ENCODE measurements around the gene CEBPG. TPM values are rescaled to one million over a fixed set of nuclear protein-coding genes. Genes with fewer than 3 reads are reported as not detected.

The CEBPG gene
- total RNA-seq, 1 donor from 2014 or later: 59.3 TPM

- no peaks in the 10 kb centered on the region for H3K9me3 ChIP-seq (ENCODE audit: low read depth)
- no peaks in the 10 kb centered on the region for H4K20me1 ChIP-seq (ENCODE audit: low read depth)
- DNase-seq (ENCODE audit: low spot score): no peak
- no peaks in the 10 kb centered on the region for H3F3A ChIP-seq (ENCODE audit: low read depth)
- no peaks in the 10 kb centered on the region for H3K36me3 Mint-ChIP-seq
- H3K27me3 Mint-ChIP-seq (ENCODE audit: insufficient read depth, low read depth): peaks cover 4% of the 10 kb centered on the region
- H3K4me2 ChIP-seq: no peak overlapping the region
- H3K79me2 ChIP-seq (ENCODE audit: low read depth): no peaks in the 10 kb centered on the region
- peaks cover 9% of the 10 kb centered on the region for H3K4me1 Mint-ChIP-seq
- no peak overlapping the region for H3K9ac ChIP-seq
- H3K4me1 ChIP-seq: peaks cover 4% of the 10 kb centered on the region
- H3K27me3 ChIP-seq: no peaks in the 10 kb centered on the region
- H3K4me3 ChIP-seq: no peak overlapping the region
- no peak overlapping the region for H2AFZ ChIP-seq (replicated peaks)
- TF ChIP-seq EZH2 (IDR thresholded peaks at IDR 0.05): no peak
- TF ChIP-seq, protein P1, sequence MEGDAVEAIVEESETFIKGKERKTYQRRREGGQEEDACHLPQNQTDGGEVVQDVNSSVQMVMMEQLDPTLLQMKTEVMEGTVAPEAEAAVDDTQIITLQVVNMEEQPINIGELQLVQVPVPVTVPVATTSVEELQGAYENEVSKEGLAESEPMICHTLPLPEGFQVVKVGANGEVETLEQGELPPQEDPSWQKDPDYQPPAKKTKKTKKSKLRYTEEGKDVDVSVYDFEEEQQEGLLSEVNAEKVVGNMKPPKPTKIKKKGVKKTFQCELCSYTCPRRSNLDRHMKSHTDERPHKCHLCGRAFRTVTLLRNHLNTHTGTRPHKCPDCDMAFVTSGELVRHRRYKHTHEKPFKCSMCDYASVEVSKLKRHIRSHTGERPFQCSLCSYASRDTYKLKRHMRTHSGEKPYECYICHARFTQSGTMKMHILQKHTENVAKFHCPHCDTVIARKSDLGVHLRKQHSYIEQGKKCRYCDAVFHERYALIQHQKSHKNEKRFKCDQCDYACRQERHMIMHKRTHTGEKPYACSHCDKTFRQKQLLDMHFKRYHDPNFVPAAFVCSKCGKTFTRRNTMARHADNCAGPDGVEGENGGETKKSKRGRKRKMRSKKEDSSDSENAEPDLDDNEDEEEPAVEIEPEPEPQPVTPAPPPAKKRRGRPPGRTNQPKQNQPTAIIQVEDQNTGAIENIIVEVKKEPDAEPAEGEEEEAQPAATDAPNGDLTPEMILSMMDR (IDR thresholded peaks at IDR 0.05): no peak
- TF ChIP-seq EZH2phosphoT487 (IDR thresholded peaks at IDR 0.05): no peak
- H3K4me3 Mint-ChIP-seq: no peak overlapping the region
- H3K27ac Mint-ChIP-seq: no peak overlapping the region
- H3K27ac ChIP-seq: no peak overlapping the region
- no peaks in the 10 kb centered on the region for H3K9me3 Mint-ChIP-seq
- H3K36me3 ChIP-seq: no peaks in the 10 kb centered on the region
Measured at GRCh38 chr19:33408116-33408515, 34.6 kb downstream of the CEBPG start.

DNA sequence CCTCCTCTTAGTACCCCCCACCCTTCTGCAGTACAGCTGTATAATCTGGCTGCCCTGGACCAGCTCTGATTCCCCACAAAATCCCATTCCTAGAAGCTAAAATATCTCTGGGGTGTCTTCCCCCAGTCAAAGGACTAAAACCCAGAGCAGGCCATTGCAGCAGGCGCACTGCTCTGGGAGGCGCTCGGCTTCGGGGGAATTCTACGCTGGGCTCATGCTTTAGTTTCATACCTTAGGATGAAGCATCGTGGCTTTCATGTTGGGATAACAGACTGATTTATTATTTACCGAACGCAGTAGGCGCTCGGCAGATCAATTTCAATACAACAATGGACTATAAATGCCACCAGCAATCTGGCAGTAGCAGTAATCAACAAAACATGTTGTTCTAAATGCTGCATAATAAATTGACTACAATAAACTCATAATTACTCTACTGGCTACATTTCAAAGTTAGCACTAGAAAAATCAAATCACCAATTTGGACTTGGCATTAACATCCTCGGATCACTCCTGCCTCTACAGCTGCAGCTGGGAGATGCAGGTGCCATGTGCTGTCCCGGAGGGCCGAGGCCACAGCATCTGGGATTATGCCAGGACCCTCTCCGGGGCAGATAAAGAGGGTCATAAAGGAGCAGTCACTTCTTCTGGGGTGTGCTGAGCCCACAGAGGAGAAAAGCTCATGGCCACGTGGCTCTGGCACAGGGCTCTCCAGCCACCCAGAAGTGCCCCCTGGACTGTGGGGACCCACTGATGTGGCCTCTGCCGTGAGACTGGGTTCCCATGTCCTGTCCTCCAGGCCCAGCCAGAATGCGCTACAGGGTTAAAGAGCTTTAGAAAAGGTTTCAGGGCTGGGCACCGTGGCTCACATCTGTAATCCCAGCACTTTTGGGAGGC lies 35.3 kb downstream of the CEBPG start:
- H3K27me3 Mint-ChIP-seq (ENCODE audit: insufficient read depth, low read depth): peaks cover 4% of the 10 kb centered on the region
- H3K27ac Mint-ChIP-seq: no peak overlapping the region
- Histone ChIP-seq H2AFZ (replicated peaks) (no peak overlapping the region), H3K79me2 (ENCODE audit: low read depth) (no peaks in the 10 kb centered on the region), H3K4me3 (no peak overlapping the region), H3F3A (ENCODE audit: low read depth) (no peaks in the 10 kb centered on the region), H3K4me2 (no peak overlapping the region), H3K27ac (no peak overlapping the region), H3K9ac (no peak overlapping the region), H3K36me3 (no peaks in the 10 kb centered on the region), H3K9me3 (ENCODE audit: low read depth) (no peaks in the 10 kb centered on the region), H3K27me3 (no peaks in the 10 kb centered on the region), H3K4me1 (peaks cover 4% of the 10 kb centered on the region), H4K20me1 (ENCODE audit: low read depth) (no peaks in the 10 kb centered on the region)
- no peaks in the 10 kb centered on the region for H3K9me3 Mint-ChIP-seq
- no peak for DNase-seq (ENCODE audit: low spot score)
- TF ChIP-seq, protein P1 (IDR thresholded peaks at IDR 0.05): no peak
- TF ChIP-seq EZH2phosphoT487 (IDR thresholded peaks at IDR 0.05) (no peak), EZH2 (IDR thresholded peaks at IDR 0.05) (no peak)
- H3K4me1 Mint-ChIP-seq: peaks cover 9% of the 10 kb centered on the region
- H3K36me3 Mint-ChIP-seq: no peaks in the 10 kb centered on the region
- H3K4me3 Mint-ChIP-seq: no peak overlapping the region

DNA sequence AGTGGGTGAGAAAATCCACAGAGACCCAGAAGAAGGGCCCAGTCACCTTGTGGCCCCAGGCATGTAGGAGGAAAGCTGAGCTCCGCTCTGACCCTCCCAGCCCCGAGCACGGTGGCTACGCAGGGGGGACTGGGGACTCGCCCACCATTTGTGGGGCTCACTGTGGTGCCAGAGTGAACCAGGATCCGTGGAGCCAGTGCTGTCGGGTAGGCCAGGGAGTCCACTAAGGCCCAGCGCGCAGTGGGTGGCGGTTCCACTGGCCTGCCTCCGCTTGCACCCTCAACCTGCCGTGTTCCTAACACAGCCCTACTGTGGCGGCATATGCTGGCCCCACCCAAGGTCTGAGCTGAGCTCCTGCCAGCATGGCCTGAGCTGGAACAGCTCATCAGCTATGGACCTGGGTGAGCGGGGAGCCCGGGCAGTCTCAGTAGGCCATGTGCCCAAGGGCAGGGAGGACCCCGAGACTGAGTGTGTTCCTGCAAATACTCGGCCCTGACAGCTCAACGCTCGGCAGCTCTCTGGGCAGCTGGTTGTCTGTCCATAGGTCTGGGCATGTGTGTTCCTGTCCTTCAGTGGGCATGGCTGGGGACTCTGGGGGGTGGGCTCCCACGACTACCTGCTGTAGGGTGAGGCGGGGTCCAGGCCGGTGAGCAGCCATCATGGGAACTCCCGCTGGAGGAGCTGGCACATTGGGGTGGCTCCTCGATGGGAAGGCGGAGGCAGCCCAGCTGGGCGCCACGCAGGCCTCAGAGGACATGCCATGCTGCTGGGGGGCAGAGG lies 36.6 kb downstream of the CEBPG start:
- Histone ChIP-seq H3F3A (ENCODE audit: low read depth) (no peaks in the 10 kb centered on the region), H3K9ac (no peak overlapping the region), H3K9me3 (ENCODE audit: low read depth) (no peaks in the 10 kb centered on the region), H3K36me3 (no peaks in the 10 kb centered on the region), H3K4me2 (no peak overlapping the region), H3K27me3 (no peaks in the 10 kb centered on the region), H3K79me2 (ENCODE audit: low read depth) (no peaks in the 10 kb centered on the region), H3K27ac (no peak overlapping the region), H4K20me1 (ENCODE audit: low read depth) (no peaks in the 10 kb centered on the region), H2AFZ (replicated peaks) (no peak overlapping the region), H3K4me3 (no peak overlapping the region), H3K4me1 (peaks cover 4% of the 10 kb centered on the region)
- TF ChIP-seq, protein P1 (IDR thresholded peaks at IDR 0.05): no peak
- TF ChIP-seq EZH2phosphoT487 (IDR thresholded peaks at IDR 0.05): no peak
- TF ChIP-seq EZH2 (IDR thresholded peaks at IDR 0.05): no peak
- no peaks in the 10 kb centered on the region for H3K36me3 Mint-ChIP-seq
- H3K4me3 Mint-ChIP-seq: no peak overlapping the region
- no peaks in the 10 kb centered on the region for H3K27me3 Mint-ChIP-seq (ENCODE audit: insufficient read depth, low read depth)
- DNase-seq (ENCODE audit: low spot score): no peak
- no peaks in the 10 kb centered on the region for H3K9me3 Mint-ChIP-seq
- no peak overlapping the region for H3K27ac Mint-ChIP-seq
- peaks cover 9% of the 10 kb centered on the region for H3K4me1 Mint-ChIP-seq
